ENCODE data around the gene MTHFD2L. TPM values are rescaled to one million over a fixed set of nuclear protein-coding genes. Genes with fewer than 3 reads are reported as not detected.

Gene MTHFD2L
- total and polyA plus RNA-seq, 9 of the 15 experiments (the other 6 are each of a cell fraction or from before 2014, with no cell fraction given) = 10.0 to 39.0 (median 26.0) TPM

GRCh38 chr4:74278490-74278889, 120.6 kb downstream of the MTHFD2L start:
- 44% methylated on average over 3 of the region's 3 CpGs for WGBS (ENCODE audit: insufficient coverage, low coverage, missing lambda C conversion rate)
- CTCF ChIA-PET (ENCODE audit: low intra/inter-chr PET ratio) = no interaction called here
- Histone ChIP-seq H3K9me3 (replicated peaks; ENCODE audit: control insufficient read depth, insufficient read depth, low read depth, low read length) (no peaks in the 10 kb centered on the region), H4K20me1 (replicated peaks; ENCODE audit: control insufficient read depth, insufficient read depth, low read length) (no peaks in the 10 kb centered on the region), H2AFZ (ENCODE audit: low read depth, low read length) (0 out of 2 replicates have a peak overlapping the region, but pooled peaks have one; percentile 0), H3K4me2 (ENCODE audit: insufficient read depth, low read length) (peak overlapping the region; percentile 4; the same call in 1 of the 2 replicates), H3K4me1 (replicated peaks in 1 of 2; ENCODE audit: control insufficient read depth in 2 of 2, insufficient read depth in 2 of 2, low read length in 2 of 2) (peaks cover 0 to 4% of the 10 kb centered on the region in 2 experiments; a peak in 2 of 5 replicates), H3K27me3 (ENCODE audit: control insufficient read depth in 2 of 2, insufficient read depth in 2 of 2, low read length in 2 of 2) (no peaks in the 10 kb centered on the region), H3K79me2 (ENCODE audit: control insufficient read depth, insufficient read depth, low read length) (peaks cover 26% of the 10 kb centered on the region), H3K4me3 (no peak overlapping the region), H3K9me1 (ENCODE audit: control insufficient read depth, insufficient read depth, low read length) (no peaks in the 10 kb centered on the region), H3K9ac (ENCODE audit: insufficient read depth in 1 of 2, low read depth in 2 of 2, low read length in 2 of 2) (no peak overlapping the region), H3K36me3 (ENCODE audit: control insufficient read depth, insufficient read depth, low read length) (peaks cover 45% of the 10 kb centered on the region), H3K27ac (ENCODE audit: extremely low read depth, low read depth, low read length) (peak overlapping the region; percentile 14; the same call in 1 of the 3 replicates)
- ATAC-seq (peak; percentile 62), FAIRE-seq (peak; percentile 65), DNase-seq (ENCODE audit: extremely low read depth in 1 of 4, low spot score in 3 of 4) (peak; percentile 13 to 66 (median 22))
- intact Hi-C loops (cut with micrococcal nuclease) = no loop called here
- BruUV-seq (replicated peaks) = no TSS peak
- POLR2A ChIA-PET = no interaction called here
- in situ Hi-C loops (cut with MboI) = no loop called here
- TF ChIP-seq MIER1 (IDR thresholded peaks at IDR 0.05; ENCODE audit: low read depth) (no peak), MEF2A (IDR thresholded peaks at IDR 0.05; ENCODE audit: control insufficient read depth, low read depth, low read length) (no peak), NR2C1 (IDR thresholded peaks at IDR 0.05) (no peak), NR2C1 (tag; IDR thresholded peaks at IDR 0.05) (no peak), FOXK2 (conservative IDR thresholded peaks at IDR 0.05 in 1 of 2, IDR thresholded peaks at IDR 0.05 in 1 of 2; ENCODE audit: low read depth in 2 of 2) (no peak), MAFG (tag; conservative IDR thresholded peaks at IDR 0.05) (peak; percentile 79), ZNF263 (CRISPR knock-in tag; IDR thresholded peaks at IDR 0.05; ENCODE audit: borderline replicate concordance) (no peak), CREB1 (IDR thresholded peaks at IDR 0.05) (peak; percentile 25; the same call in 1 of the 2 replicates), CREB1 (CRISPR knock-in tag; IDR thresholded peaks at IDR 0.05) (no peak), CBFA2T3 (IDR thresholded peaks at IDR 0.05) (0 out of 2 replicates have a peak, but pooled peaks have one; percentile 6), JUN (IDR thresholded peaks at IDR 0.05; ENCODE audit: borderline replicate concordance, low read depth, low read length) (0 out of 2 replicates have a peak, but pooled peaks have one; percentile 34), JUN (CRISPR knock-in tag; IDR thresholded peaks at IDR 0.05; ENCODE audit: borderline replicate concordance) (no peak), NEUROD1 (IDR thresholded peaks at IDR 0.05; ENCODE audit: borderline replicate concordance, low read depth, low read length, partially characterized antibody) (no peak), EHMT2 (IDR thresholded peaks at IDR 0.05) (peak; percentile 81; the same call in 1 of the 2 replicates), EP300 (IDR thresholded peaks at IDR 0.05; ENCODE audit: low read length) (no peak), NFE2L1 (tag; IDR thresholded peaks at IDR 0.05; ENCODE audit: borderline replicate concordance, low read depth) (no peak), CBFB (CRISPR knock-in tag; IDR thresholded peaks at IDR 0.05) (no peak), NRF1 (conservative IDR thresholded peaks at IDR 0.05 in 1 of 2, IDR thresholded peaks at IDR 0.05 in 1 of 2) (no peak), ZFP30 (CRISPR knock-in tag; IDR thresholded peaks at IDR 0.05; ENCODE audit: borderline replicate concordance) (no peak), HMG20B (CRISPR knock-in tag; IDR thresholded peaks at IDR 0.05) (no peak), BMI1 (IDR thresholded peaks at IDR 0.05; ENCODE audit: low read length) (no peak), ZNF79 (CRISPR knock-in tag; IDR thresholded peaks at IDR 0.05; ENCODE audit: low read depth) (no peak)
- TF ChIP-seq, protein P1, sequence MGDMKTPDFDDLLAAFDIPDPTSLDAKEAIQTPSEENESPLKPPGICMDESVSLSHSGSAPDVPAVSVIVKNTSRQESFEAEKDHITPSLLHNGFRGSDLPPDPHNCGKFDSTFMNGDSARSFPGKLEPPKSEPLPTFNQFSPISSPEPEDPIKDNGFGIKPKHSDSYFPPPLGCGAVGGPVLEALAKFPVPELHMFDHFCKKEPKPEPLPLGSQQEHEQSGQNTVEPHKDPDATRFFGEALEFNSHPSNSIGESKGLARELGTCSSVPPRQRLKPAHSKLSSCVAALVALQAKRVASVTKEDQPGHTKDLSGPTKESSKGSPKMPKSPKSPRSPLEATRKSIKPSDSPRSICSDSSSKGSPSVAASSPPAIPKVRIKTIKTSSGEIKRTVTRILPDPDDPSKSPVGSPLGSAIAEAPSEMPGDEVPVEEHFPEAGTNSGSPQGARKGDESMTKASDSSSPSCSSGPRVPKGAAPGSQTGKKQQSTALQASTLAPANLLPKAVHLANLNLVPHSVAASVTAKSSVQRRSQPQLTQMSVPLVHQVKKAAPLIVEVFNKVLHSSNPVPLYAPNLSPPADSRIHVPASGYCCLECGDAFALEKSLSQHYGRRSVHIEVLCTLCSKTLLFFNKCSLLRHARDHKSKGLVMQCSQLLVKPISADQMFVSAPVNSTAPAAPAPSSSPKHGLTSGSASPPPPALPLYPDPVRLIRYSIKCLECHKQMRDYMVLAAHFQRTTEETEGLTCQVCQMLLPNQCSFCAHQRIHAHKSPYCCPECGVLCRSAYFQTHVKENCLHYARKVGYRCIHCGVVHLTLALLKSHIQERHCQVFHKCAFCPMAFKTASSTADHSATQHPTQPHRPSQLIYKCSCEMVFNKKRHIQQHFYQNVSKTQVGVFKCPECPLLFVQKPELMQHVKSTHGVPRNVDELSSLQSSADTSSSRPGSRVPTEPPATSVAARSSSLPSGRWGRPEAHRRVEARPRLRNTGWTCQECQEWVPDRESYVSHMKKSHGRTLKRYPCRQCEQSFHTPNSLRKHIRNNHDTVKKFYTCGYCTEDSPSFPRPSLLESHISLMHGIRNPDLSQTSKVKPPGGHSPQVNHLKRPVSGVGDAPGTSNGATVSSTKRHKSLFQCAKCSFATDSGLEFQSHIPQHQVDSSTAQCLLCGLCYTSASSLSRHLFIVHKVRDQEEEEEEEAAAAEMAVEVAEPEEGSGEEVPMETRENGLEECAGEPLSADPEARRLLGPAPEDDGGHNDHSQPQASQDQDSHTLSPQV (IDR thresholded peaks at IDR 0.05) = peak; percentile 33; the same call in 1 of the 2 replicates

Data from K562 (cell line).